Mucosa of gallbladder (tissue), 1 donor: Measurements from ENCODE around the gene GFY. TPM values are rescaled to one million over a fixed set of nuclear protein-coding genes. Genes with fewer than 3 reads are reported as not detected.
"Not testable (repeated sequence)": the region's sequence is repeated elsewhere in the genome, so short reads cannot be mapped to it uniquely, and the experiment has no call there.

ENCODE experiments used
- DNase-seq: peaks from one replicate; pipeline ENCODE4 v3.0.0-alpha.2; 2020; ENCODE audit warnings: low spot score
- total RNA-seq: library from RNA; stranded (reverse); gene quantifications from one replicate; pipeline ENCODE4 v1.2.1, GENCODE V29; 2021
- donor health status: DM: no; HTN: no; CAD: no.

GFY gene
- total RNA-seq, 1 donor from 2014 or later: not detected

GRCh38 chr19:49468746-49469447 lies 43.7 kb downstream of the GFY start:
- peak; percentile 48 for DNase-seq

- no peak for DNase-seq
Measured at GRCh38 chr19:49469828-49470614, 44.8 kb downstream of the GFY start.

GRCh38 chr19:49470615-49470978 lies 45.4 kb downstream of the GFY start:
- DNase-seq: no peak

- no peak for DNase-seq
Measured at GRCh38 chr19:49472936-49473335, 47.7 kb downstream of the GFY start.

- DNase-seq: not testable (repeated sequence)
Measured at GRCh38 chr19:49473501-49473867, 48.3 kb downstream of the GFY start.

- peak; percentile 77 for DNase-seq
Measured at GRCh38 chr19:49473868-49474541, 48.8 kb downstream of the GFY start, which contains the start of gene FLT3LG. TSS of gene FLT3LG (plus strand) at chr19:49474215. CDS start at chr19:49474640, 425 bp downstream.

- DNase-seq: no peak
Measured at GRCh38 chr19:49474542-49474924, 49.3 kb downstream of the GFY start.

GRCh38 chr19:49475191-49475917 lies 50.2 kb downstream of the GFY start:
- no peak for DNase-seq

GRCh38 chr19:49475995-49476880 lies 51.0 kb downstream of the GFY start:
- no peak for DNase-seq

Other genes starting within 250 kb of the GFY start
- 0.86 TPM for gene SLC6A16, start 100.2 kb upstream of the GFY start, total RNA-seq
- 27.5 TPM for gene CD37, start 90.0 kb upstream of the GFY start, total RNA-seq
- gene TEAD2, start 63.0 kb upstream of the GFY start, total RNA-seq: 18.0 TPM
- not detected for gene DKKL1, start 61.5 kb upstream of the GFY start, total RNA-seq
- not detected for gene KASH5, start 37.1 kb upstream of the GFY start, total RNA-seq
- gene PTH2, start 1.9 kb upstream of the GFY start, total RNA-seq: not detected
- gene SLC17A7, start 16.1 kb downstream of the GFY start, total RNA-seq: 1.6 TPM
- 77.9 TPM for gene PIH1D1, start 26.4 kb downstream of the GFY start, total RNA-seq
- 45.3 TPM for gene ALDH16A1, start 27.8 kb downstream of the GFY start, total RNA-seq
- 10.2 TPM for gene FLT3LG, start 48.8 kb downstream of the GFY start, total RNA-seq
- 2,400 TPM for gene RPL13A, start 62.2 kb downstream of the GFY start, total RNA-seq
- gene RPS11, start 71.0 kb downstream of the GFY start, total RNA-seq: 1,395 TPM
- gene FCGRT, start 87.3 kb downstream of the GFY start, total RNA-seq: 320 TPM
- gene RCN3, start 102.6 kb downstream of the GFY start, total RNA-seq: 42.8 TPM
- gene NOSIP, start 155.2 kb downstream of the GFY start, total RNA-seq: 56.3 TPM
- 18.2 TPM for gene PRRG2, start 155.9 kb downstream of the GFY start, total RNA-seq
- 42.7 TPM for gene PRR12, start 165.8 kb downstream of the GFY start, total RNA-seq
- gene RRAS, start 214.8 kb downstream of the GFY start, total RNA-seq: 96.1 TPM
- 86.0 TPM for gene SCAF1, start 216.8 kb downstream of the GFY start, total RNA-seq
- 174 TPM for gene IRF3, start 240.5 kb downstream of the GFY start, total RNA-seq
- gene BCL2L12, start 240.5 kb downstream of the GFY start, total RNA-seq: 18.9 TPM